HG03135 (cell line): ENCODE data around the gene EIF4G3.
A peak's percentile ranks its signal among the peaks of the same experiment; 100 is the strongest.
"Not testable (repeated sequence)": the region's sequence is repeated elsewhere in the genome, so short reads cannot be mapped to it uniquely, and the experiment has no call there.

Experiments
- ATAC-seq: cut with Tn5 transposase; IDR thresholded peaks from one replicate; pipeline ENCODE4 v1.9.1; 2021; ENCODE audit warnings: mild to moderate bottlenecking, moderate library complexity; ENCODE audit not compliant: unreplicated experiment

EIF4G3 gene

DNA sequence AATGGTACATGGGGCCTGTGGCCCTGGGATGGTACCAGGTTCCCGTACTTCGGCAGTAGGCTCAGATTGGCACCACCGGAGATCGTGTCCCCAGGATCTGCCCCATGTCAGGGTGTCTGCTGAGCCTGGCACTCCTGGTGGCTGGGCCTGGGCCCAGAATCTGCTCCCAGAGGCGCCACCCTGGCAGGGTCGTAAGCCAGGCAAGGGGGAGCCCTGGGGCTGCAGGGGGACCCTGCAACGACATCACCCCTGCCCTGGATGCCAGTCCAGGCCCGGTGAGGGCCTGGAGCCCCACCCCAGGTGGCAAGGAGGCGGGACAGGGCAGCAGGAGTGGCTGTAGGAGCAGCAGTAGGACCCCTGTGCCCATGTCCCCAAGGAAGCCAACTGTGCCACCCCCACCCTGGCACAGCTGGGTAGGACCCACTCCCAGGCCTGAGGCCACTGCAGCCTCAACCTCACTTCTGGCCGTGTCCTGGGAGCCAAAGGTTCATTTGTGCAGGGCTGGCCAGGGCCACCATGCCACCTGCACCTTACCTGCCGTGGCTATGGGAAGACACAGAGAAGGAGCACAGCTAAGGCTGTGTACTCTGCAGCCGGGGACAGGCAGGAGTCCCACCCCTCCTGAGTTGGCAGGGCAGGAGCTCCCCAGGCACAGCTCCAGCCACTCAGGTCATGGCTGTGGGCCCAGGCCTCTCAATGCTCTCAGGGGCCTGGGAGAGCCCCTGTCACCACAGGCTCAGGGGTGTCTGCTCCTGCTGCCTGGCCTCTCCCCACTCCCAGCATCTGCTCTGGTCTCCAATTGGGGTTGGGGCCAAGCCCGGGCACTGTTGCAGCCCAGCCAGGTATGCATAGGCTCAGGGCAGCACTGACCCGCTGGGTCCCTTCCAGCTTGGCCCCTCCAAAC is 141.7 kb downstream of the EIF4G3 start:
- ATAC-seq: no peak

GRCh38 chr1:21032741-21033140 is 144.0 kb downstream of the EIF4G3 start:
- ATAC-seq: no peak

GRCh38 chr1:21030181-21030580 is 146.5 kb downstream of the EIF4G3 start:
- ATAC-seq: no peak

- no peak for ATAC-seq
These were observed 148.1 kb downstream of the EIF4G3 start for GRCh38 chr1:21028520-21029145.

DNA sequence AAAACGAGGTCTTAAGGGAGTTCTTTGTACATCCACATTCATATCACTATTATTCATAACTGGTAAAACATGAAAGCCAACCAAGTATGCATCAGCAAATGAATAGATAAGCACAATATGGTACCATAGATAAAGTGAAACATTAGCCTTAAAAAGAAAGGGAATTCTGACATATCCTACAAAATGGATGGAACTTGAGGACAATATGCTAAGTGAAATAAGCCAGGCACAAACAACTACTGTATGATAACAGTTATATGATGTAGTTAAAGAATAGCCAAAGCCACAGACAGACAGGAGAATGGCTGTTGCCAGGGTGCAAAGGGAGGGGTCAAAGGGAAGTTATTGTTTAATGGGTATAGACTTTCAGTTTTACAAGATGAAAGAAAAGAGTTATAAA is 148.9 kb downstream of the EIF4G3 start:
- ATAC-seq: no peak

- ATAC-seq: no peak
These were observed 151.8 kb downstream of the EIF4G3 start for GRCh38 chr1:21024918-21025317.

DNA sequence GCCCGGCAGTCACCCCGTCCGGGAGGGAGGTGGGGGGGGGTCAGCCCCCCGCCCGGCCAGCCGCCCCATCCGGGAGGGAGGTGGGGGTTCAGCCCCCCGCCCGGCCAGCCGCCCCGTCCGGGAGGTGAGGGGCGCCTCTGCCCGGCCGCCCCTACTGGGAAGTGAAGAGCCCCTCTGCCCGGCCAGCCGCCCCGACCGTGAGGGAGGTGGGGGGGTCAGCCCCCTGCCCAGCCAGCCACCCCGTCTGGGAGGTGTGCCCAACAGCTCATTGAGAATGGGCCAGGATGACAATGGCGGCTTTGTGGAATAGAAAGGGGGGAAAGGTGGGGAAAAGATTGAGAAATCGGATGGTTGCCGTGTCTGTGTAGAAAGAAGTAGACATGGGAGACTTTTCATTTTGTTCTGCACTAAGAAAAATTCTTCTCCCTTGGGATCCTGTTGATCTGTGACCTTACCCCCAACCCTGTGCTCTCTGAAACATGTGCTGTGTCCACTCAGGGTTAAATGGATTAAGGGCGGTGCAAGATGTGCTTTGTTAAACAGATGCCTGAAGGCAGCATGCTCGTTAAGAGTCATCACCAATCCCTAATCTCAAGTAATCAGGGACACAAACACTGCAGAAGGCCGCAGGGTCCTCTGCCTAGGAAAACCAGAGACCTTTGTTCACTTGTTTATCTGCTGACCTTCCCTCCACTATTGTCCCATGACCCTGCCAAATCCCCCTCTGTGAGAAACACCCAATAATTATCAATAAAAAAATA is 152.4 kb downstream of the EIF4G3 start:
- ATAC-seq: not testable (repeated sequence)

- ATAC-seq: peak; percentile 89
These were observed 154.2 kb downstream of the EIF4G3 start for GRCh38 chr1:21022279-21023040.

GRCh38 chr1:21021311-21021710 is 155.4 kb downstream of the EIF4G3 start:
- no peak for ATAC-seq

- ATAC-seq: no peak
These were observed 156.5 kb downstream of the EIF4G3 start for GRCh38 chr1:21020151-21020550.

GRCh38 chr1:21018673-21019072 is 158.0 kb downstream of the EIF4G3 start:
- ATAC-seq: no peak

- no peak for ATAC-seq
These were observed 163.2 kb downstream of the EIF4G3 start for GRCh38 chr1:21013510-21013909.

DNA sequence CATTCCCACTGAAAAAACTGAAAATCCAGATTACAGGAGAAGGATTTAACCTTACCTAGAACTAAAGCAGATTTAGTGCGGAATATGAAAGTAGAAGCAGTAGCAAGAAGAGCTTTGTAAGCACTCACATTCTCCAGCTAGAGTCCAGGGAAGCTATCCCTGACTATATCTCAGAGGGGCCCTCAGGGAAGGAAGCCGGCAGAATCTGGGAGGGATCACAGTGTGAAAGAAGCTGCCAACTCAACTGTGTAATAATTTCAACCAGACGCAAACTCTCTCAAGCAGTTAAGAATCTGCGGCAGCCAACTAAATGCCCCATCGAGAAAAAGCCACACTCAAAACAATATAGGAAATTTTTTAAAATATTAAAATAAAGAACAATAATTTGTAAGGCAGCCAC is 163.8 kb downstream of the EIF4G3 start:
- no peak for ATAC-seq

GRCh38 chr1:21007876-21008275 is 168.8 kb downstream of the EIF4G3 start:
- ATAC-seq: no peak

- no peak for ATAC-seq
These were observed 171.0 kb downstream of the EIF4G3 start for GRCh38 chr1:21005466-21006239.

- ATAC-seq: no peak
These were observed 173.2 kb downstream of the EIF4G3 start for GRCh38 chr1:21003281-21004045.

DNA sequence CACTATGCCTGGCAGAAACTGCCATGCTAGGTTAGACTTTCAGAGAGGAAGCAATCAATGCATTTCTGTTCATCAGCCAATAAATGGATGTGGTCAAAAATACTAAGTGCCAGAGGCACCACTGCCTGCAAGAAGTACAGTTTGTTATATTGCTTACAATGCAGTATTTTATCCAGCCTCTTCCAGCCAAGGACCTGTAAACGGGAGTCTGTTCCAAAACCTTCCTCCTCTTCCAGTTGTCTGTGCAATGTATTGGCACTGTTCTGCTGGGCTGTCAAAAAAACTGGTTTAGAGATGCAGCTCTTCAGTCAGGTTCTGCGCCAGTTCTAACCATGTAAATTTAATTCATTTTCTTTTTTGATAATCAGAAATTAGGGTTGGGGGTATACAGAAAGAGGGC is 175.7 kb downstream of the EIF4G3 start:
- ATAC-seq: no peak

GRCh38 chr1:21000245-21000594 is 176.5 kb downstream of the EIF4G3 start:
- no peak for ATAC-seq

GRCh38 chr1:20999525-21000244 is 177.0 kb downstream of the EIF4G3 start:
- no peak for ATAC-seq
